Astrocyte of the cerebellum (primary cell): ENCODE measurements around the gene TBX6.
"Not testable (repeated sequence)": the region's sequence is repeated elsewhere in the genome, so short reads cannot be mapped to it uniquely, and the experiment has no call there.

Experiments
- DNase-seq: peaks from one replicate; pipeline ENCODE4 v3.0.0-alpha.2; 2011; ENCODE audit warnings: low read depth
- H3K4me3 ChIP-seq: 2 replicates; pipeline ENCODE4 v1.5.1; 2011; ENCODE audit warnings: mild to moderate bottlenecking, low read depth, low read length, moderate library complexity
- CTCF ChIP-seq: IDR thresholded peaks from 2 replicates; pipeline ENCODE4 v1.5.1; 2012; ENCODE audit warnings: low read length, low read depth, moderate library complexity, mild to moderate bottlenecking; ENCODE audit errors: missing control alignments
- in situ Hi-C: cut with HindIII; loops from 2 replicates; pipeline ENCODE4 v1.10.0; 2017; ENCODE audit warnings: low sequenced_read_pairs

The TBX6 gene

GRCh38 chr16:30041841-30042240 lies 49.9 kb downstream of the TBX6 start:
- H3K4me3 ChIP-seq: no peak overlapping the region
- no peak for DNase-seq
- TF ChIP-seq CTCF: peak; percentile 43
- in situ Hi-C loops: no loop called here

- H3K4me3 ChIP-seq: not testable (repeated sequence)
Measured at GRCh38 chr16:30040690-30041089, 51.0 kb downstream of the TBX6 start.

GRCh38 chr16:30040221-30040620 lies 51.5 kb downstream of the TBX6 start:
- TF ChIP-seq CTCF: no peak
- H3K4me3 ChIP-seq: no peak overlapping the region
- no peak for DNase-seq
- in situ Hi-C loops: no loop called here

More at GRCh38 chr16:30040690-30041089, 51.0 kb downstream of the TBX6 start:
- DNase-seq, in situ Hi-C loops: not testable (repeated sequence)
